MM.1S (cell line): ENCODE results near the gene IGFBP2.

Source experiments
- EZH2 ChIP-seq: fragments of 300-600 bp; sonication (generic); optimal IDR thresholded peaks from 2 replicates; pipeline ENCODE3; 2017; ENCODE audit warnings: low read depth, mild to moderate bottlenecking, antibody characterized with exemption, low read length, mixed read lengths
- EZH2phosphoT487 ChIP-seq: fragments of 300-600 bp; sonication (generic); IDR thresholded peaks from 2 replicates; pipeline ENCODE4 v1.6.1; 2018; ENCODE audit warnings: antibody characterized with exemption, low read length
- TF ChIP-seq, protein P1 (sequence below): fragments of 300-600 bp; sonication (generic); IDR thresholded peaks from 2 replicates; pipeline ENCODE4 v1.5.1; 2016; ENCODE audit warnings: antibody characterized with exemption, low read length, mixed read lengths

DNA sequence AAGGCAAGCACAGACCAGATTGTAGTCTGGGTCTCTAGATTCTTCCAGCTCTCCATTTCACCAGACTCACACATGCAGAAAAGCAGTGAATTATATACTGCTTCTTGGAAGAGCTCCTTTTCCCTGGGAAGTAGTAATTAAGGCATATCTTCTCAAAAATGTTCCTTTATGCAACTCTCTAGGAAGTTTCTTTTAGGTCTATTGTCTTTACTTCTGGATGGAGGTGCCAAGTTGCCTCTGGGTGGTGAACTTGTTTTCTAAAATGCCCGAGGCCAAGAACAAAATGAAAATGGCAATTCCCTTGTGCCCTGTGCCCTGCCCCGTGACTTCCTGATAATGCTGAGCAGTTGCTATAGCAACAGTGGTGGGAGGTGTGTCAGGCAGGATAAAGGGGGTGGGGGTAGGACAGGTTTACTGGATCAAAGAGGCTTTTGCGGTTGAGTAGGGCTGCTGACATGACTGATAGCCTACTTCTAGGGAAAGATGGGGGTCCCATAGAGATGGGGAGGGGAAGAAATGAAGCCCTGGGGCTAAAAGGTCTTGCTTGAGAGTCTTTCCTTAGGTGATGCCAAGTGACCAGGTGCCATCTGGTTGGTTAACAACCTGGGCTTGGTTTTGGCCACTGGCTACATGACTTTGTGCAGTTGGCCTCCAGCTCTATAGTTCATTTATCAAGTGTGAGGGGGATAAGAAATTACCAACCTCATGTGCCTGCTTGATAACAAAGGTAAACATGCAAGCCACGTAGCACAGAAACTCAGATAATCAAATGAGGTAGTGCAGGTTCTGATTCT, 11.8 kb downstream of the IGFBP2 start:
- TF ChIP-seq, protein P1, sequence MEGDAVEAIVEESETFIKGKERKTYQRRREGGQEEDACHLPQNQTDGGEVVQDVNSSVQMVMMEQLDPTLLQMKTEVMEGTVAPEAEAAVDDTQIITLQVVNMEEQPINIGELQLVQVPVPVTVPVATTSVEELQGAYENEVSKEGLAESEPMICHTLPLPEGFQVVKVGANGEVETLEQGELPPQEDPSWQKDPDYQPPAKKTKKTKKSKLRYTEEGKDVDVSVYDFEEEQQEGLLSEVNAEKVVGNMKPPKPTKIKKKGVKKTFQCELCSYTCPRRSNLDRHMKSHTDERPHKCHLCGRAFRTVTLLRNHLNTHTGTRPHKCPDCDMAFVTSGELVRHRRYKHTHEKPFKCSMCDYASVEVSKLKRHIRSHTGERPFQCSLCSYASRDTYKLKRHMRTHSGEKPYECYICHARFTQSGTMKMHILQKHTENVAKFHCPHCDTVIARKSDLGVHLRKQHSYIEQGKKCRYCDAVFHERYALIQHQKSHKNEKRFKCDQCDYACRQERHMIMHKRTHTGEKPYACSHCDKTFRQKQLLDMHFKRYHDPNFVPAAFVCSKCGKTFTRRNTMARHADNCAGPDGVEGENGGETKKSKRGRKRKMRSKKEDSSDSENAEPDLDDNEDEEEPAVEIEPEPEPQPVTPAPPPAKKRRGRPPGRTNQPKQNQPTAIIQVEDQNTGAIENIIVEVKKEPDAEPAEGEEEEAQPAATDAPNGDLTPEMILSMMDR = no peak
- TF ChIP-seq EZH2 (no peak), EZH2phosphoT487 (no peak)
